Liver (tissue), 9 donors: ENCODE results near the gene IL1RAPL1. TPM values are rescaled to one million over a fixed set of nuclear protein-coding genes. Genes with fewer than 3 reads are reported as not detected.

Source experiments
- DNase-seq: peaks from one replicate; pipeline ENCODE4 v3.0.0-alpha.2; 2017; ENCODE audit warnings: low spot score
- H3K27ac ChIP-seq, 2 donors: one replicate each; pipeline ENCODE4 v1.7.0; 2013; ENCODE audit warnings: inconsistent platforms in 2 of 2, low read length in 2 of 2, control low read depth in 1 of 2, low read depth in 1 of 2, mild to moderate bottlenecking in 1 of 2
- H3K27me3 ChIP-seq, 4 donors: one replicate each; pipeline versions ENCODE4 v1.6.1 to v1.7.0; 2013; ENCODE audit warnings: low read length in 3 of 4, inconsistent platforms in 1 of 4, mild to moderate bottlenecking in 1 of 4, moderate library complexity in 1 of 4; ENCODE audit not compliant: control insufficient read depth in 4 of 4, insufficient read depth in 4 of 4
- H3K36me3 ChIP-seq, 4 donors: one replicate each; pipeline versions ENCODE4 v1.6.1 to v1.7.0; 2013; ENCODE audit warnings: low read length in 3 of 4, mild to moderate bottlenecking in 3 of 4, low read depth in 1 of 4, moderate library complexity in 1 of 4; ENCODE audit not compliant: control insufficient read depth in 4 of 4, insufficient read depth in 3 of 4
- H3K4me1 ChIP-seq, 4 donors: one replicate each; pipeline versions ENCODE4 v1.6.1 to v1.7.0; 2013; ENCODE audit warnings: low read length in 3 of 4, mild to moderate bottlenecking in 3 of 4, moderate library complexity in 1 of 4; ENCODE audit not compliant: control insufficient read depth in 4 of 4, insufficient read depth in 4 of 4
- H3K4me3 ChIP-seq, 3 donors: one replicate each; pipeline versions ENCODE4 v1.6.1 to v1.7.0; 2013; ENCODE audit warnings: low read length in 3 of 3, control low read depth in 1 of 3, low read depth in 1 of 3, mild to moderate bottlenecking in 1 of 3
- H3K9ac ChIP-seq, 2 donors: one replicate each; pipeline ENCODE4 v1.7.0; 2013; ENCODE audit warnings: low read length in 2 of 2, mild to moderate bottlenecking in 2 of 2, moderate library complexity in 2 of 2, control low read depth in 1 of 2, low read depth in 1 of 2
- H3K9me3 ChIP-seq, 4 donors: one replicate each; pipeline versions ENCODE4 v1.6.1 to v1.7.0; 2013; ENCODE audit warnings: low read length in 3 of 4; ENCODE audit not compliant: control insufficient read depth in 4 of 4
- CTCF ChIP-seq: fragments of 150-350 bp; IDR thresholded peaks from 2 replicates; pipeline ENCODE4 v1.5.1; 2017; ENCODE audit warnings: improper control_type of control experiment, low read depth, low read length; ENCODE audit not compliant: missing input control
- EGR1 ChIP-seq, 2 donors: IDR thresholded peaks; 2 replicates each; pipeline ENCODE4 v1.6.1; 2016 to 2018; ENCODE audit warnings: antibody characterized with exemption in 2 of 2, low read depth in 2 of 2
- FOXA1 ChIP-seq: IDR thresholded peaks from 2 replicates; pipeline ENCODE4 v1.6.1; 2016; ENCODE audit warnings: antibody characterized with exemption
- FOXA2 ChIP-seq: IDR thresholded peaks from 2 replicates; pipeline ENCODE4 v1.6.1; 2016; ENCODE audit warnings: antibody characterized with exemption
- GABPA ChIP-seq, 2 donors: IDR thresholded peaks in 1 of 2; conservative IDR thresholded peaks in 1 of 2; 2 replicates each; pipeline ENCODE4 v1.6.1; 2016; ENCODE audit warnings: antibody characterized with exemption in 2 of 2, mild to moderate bottlenecking in 1 of 2, moderate library complexity in 1 of 2
- HNF4A ChIP-seq, 2 donors: conservative IDR thresholded peaks; 2 replicates each; pipeline ENCODE4 v1.6.1; 2016; ENCODE audit warnings: antibody characterized with exemption in 2 of 2, mild to moderate bottlenecking in 2 of 2
- HNF4G ChIP-seq: IDR thresholded peaks from 2 replicates; pipeline ENCODE4 v1.6.1; 2016; ENCODE audit warnings: antibody characterized with exemption
- JUND ChIP-seq, 2 donors: IDR thresholded peaks; 2 replicates each; pipeline ENCODE4 v1.6.1; 2016; ENCODE audit warnings: antibody characterized with exemption in 2 of 2
- NR2F2 ChIP-seq: IDR thresholded peaks from 2 replicates; pipeline ENCODE4 v1.6.1; 2016; ENCODE audit warnings: antibody characterized with exemption
- RAD21 ChIP-seq, 2 donors: IDR thresholded peaks; 2 replicates each; pipeline ENCODE4 v1.6.1; 2016; ENCODE audit warnings: antibody characterized with exemption in 2 of 2, mild to moderate bottlenecking in 2 of 2
- RXRA ChIP-seq, 2 donors: IDR thresholded peaks; 2 replicates each; pipeline ENCODE4 v1.6.1; 2017 to 2018; ENCODE audit warnings: antibody characterized with exemption in 2 of 2, mild to moderate bottlenecking in 1 of 2
- SP1 ChIP-seq: IDR thresholded peaks from 2 replicates; pipeline ENCODE4 v1.6.1; 2018; ENCODE audit warnings: antibody characterized with exemption, mild to moderate bottlenecking
- TAF1 ChIP-seq: conservative IDR thresholded peaks from 2 replicates; pipeline ENCODE4 v1.6.1; 2016; ENCODE audit warnings: antibody characterized with exemption, mild to moderate bottlenecking
- YY1 ChIP-seq: IDR thresholded peaks from 2 replicates; pipeline ENCODE4 v1.6.1; 2016; ENCODE audit warnings: antibody characterized with exemption, mild to moderate bottlenecking
- ZBTB33 ChIP-seq: IDR thresholded peaks from 2 replicates; pipeline ENCODE4 v1.6.1; 2016; ENCODE audit warnings: antibody characterized with exemption
- WGBS: extraction: QIAGEN DNeasy Blood & Tissue Kit; methylation state at CpG from one replicate; pipeline ENCODE4 v1.1.7; 2013; 5-methylcytosine and 5-hydroxymethylcytosine counted together
- polyA plus RNA-seq, 2 donors: library from polyadenylated mRNA; stranded (reverse) in 1 of 2; unstranded in 1 of 2; fragments of 200-250 nt in 1 of 2; fragments of >200 nt in 1 of 2; fragmentation: Nextera tagmentation in 1 of 2; extraction: Ambion mirVana in 1 of 2; gene quantifications; one replicate each; pipeline versions ENCODE4 v1.2.1 to v1.2.3, GENCODE V29; 2013 to 2015
- total RNA-seq, 2 donors: library from RNA; depleted of rRNA; stranded (reverse); fragments of >200 nt; gene quantifications; one replicate each; pipeline ENCODE4 v1.2.3, GENCODE V29; 2014
- TF ChIP-seq, protein P1 (sequence below): IDR thresholded peaks from 2 replicates; pipeline ENCODE4 v1.6.1; 2016; ENCODE audit warnings: antibody characterized with exemption
- TF ChIP-seq, protein P2 (sequence below): IDR thresholded peaks from 2 replicates; pipeline ENCODE4 v1.6.1; 2016; ENCODE audit warnings: antibody characterized with exemption, mild to moderate bottlenecking
- TF ChIP-seq, protein P3 (sequence below): IDR thresholded peaks from 2 replicates; pipeline ENCODE4 v1.6.1; 2016; ENCODE audit warnings: antibody characterized with exemption
- donor health status: healthy.
- donor health status: healthy.
- donor health status: healthy.
- donor health status: healthy.
- donor health status: healthy.

IL1RAPL1 gene
- total and polyA plus RNA-seq, 4 donors: 0.08 to 0.33 TPM; not detected in 2

GRCh38 chrX:29130905-29131304 lies 543.7 kb downstream of the IL1RAPL1 start:
- WGBS: 83% methylated on average over 4 of the region's 4 CpGs
- H3K4me3 ChIP-seq: no peak overlapping the region
- no peak overlapping the region for H3K27ac ChIP-seq
- DNase-seq: no peak
- no peak for TF ChIP-seq FOXA2
- TF ChIP-seq, protein P1, sequence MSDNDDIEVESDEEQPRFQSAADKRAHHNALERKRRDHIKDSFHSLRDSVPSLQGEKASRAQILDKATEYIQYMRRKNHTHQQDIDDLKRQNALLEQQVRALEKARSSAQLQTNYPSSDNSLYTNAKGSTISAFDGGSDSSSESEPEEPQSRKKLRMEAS: no peak
- TF ChIP-seq FOXA1: no peak
- no peak for TF ChIP-seq TAF1
- TF ChIP-seq HNF4G: no peak
- TF ChIP-seq YY1: no peak
- TF ChIP-seq ZBTB33: no peak
- TF ChIP-seq, protein P2, sequence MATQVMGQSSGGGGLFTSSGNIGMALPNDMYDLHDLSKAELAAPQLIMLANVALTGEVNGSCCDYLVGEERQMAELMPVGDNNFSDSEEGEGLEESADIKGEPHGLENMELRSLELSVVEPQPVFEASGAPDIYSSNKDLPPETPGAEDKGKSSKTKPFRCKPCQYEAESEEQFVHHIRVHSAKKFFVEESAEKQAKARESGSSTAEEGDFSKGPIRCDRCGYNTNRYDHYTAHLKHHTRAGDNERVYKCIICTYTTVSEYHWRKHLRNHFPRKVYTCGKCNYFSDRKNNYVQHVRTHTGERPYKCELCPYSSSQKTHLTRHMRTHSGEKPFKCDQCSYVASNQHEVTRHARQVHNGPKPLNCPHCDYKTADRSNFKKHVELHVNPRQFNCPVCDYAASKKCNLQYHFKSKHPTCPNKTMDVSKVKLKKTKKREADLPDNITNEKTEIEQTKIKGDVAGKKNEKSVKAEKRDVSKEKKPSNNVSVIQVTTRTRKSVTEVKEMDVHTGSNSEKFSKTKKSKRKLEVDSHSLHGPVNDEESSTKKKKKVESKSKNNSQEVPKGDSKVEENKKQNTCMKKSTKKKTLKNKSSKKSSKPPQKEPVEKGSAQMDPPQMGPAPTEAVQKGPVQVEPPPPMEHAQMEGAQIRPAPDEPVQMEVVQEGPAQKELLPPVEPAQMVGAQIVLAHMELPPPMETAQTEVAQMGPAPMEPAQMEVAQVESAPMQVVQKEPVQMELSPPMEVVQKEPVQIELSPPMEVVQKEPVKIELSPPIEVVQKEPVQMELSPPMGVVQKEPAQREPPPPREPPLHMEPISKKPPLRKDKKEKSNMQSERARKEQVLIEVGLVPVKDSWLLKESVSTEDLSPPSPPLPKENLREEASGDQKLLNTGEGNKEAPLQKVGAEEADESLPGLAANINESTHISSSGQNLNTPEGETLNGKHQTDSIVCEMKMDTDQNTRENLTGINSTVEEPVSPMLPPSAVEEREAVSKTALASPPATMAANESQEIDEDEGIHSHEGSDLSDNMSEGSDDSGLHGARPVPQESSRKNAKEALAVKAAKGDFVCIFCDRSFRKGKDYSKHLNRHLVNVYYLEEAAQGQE: no peak
- no peak for TF ChIP-seq CTCF
- TF ChIP-seq JUND (IDR thresholded peaks at IDR 0.05): no peak
- TF ChIP-seq SP1: no peak
- no peak for TF ChIP-seq NR2F2
- TF ChIP-seq RXRA (IDR thresholded peaks at IDR 0.05): no peak
- TF ChIP-seq EGR1 (IDR thresholded peaks at IDR 0.05; ENCODE audit: low read depth in 2 of 2): no peak
- TF ChIP-seq GABPA (IDR thresholded peaks at IDR 0.05 in 1 of 2, conservative IDR thresholded peaks at IDR 0.05 in 1 of 2): no peak
- TF ChIP-seq HNF4A (conservative IDR thresholded peaks at IDR 0.05): no peak
- no peak for TF ChIP-seq RAD21 (IDR thresholded peaks at IDR 0.05)
- TF ChIP-seq, protein P3, sequence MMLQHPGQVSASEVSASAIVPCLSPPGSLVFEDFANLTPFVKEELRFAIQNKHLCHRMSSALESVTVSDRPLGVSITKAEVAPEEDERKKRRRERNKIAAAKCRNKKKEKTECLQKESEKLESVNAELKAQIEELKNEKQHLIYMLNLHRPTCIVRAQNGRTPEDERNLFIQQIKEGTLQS: no peak
- H3K9ac ChIP-seq: no peak overlapping the region
- no peaks in the 10 kb centered on the region for H3K9me3 ChIP-seq
- no peaks in the 10 kb centered on the region for H3K27me3 ChIP-seq
- no peaks in the 10 kb centered on the region for H3K4me1 ChIP-seq
- no peaks in the 10 kb centered on the region for H3K36me3 ChIP-seq
